ENCODE measurements around the gene PTPRN2.

PTPRN2 gene

DNA sequence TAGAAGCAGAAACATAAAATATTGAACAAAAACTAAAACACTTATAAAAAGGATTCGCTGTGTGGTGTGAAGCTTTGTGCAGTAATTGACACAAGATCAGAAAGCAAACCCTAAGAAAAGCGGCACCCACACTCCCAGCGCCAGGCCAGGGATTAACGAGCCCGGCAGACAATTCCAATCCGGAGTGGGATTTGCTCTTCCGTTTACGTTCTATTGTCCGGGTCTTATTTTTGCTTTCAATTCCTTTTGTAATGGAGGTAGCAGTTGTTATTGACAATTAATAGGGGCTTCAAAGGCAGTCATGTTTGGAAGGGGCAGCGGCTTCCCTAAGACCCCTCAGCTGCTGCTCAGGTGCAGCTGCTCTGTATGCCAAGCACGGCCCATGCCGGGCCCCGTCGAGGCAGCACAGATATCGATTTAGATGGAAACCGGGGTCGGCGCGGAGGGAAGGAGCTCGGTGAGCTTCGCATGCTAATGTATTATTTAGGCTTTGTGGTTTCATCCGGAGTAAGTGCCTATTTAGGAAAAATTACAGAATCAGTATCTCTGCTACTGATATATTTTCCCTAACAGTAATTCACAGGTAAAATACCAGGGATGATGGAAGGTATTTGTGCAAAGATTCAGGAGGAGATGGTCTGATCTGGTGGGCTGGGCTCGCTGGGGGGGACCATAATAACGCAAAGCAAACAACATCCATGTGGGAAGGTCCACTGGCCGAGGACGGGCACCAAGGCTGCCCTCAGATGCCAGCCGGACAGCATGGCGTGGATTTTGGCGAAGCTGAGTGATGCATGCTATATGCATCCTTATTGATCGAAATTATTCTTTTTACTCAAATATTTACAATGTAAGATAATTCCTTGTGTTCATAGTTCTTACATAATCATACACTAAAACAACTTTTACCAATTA lies 561.7 kb downstream of the PTPRN2 start:
- DNase-seq (ENCODE audit: extremely low read depth, low read depth), result no peak
- TF ChIP-seq, protein P1, sequence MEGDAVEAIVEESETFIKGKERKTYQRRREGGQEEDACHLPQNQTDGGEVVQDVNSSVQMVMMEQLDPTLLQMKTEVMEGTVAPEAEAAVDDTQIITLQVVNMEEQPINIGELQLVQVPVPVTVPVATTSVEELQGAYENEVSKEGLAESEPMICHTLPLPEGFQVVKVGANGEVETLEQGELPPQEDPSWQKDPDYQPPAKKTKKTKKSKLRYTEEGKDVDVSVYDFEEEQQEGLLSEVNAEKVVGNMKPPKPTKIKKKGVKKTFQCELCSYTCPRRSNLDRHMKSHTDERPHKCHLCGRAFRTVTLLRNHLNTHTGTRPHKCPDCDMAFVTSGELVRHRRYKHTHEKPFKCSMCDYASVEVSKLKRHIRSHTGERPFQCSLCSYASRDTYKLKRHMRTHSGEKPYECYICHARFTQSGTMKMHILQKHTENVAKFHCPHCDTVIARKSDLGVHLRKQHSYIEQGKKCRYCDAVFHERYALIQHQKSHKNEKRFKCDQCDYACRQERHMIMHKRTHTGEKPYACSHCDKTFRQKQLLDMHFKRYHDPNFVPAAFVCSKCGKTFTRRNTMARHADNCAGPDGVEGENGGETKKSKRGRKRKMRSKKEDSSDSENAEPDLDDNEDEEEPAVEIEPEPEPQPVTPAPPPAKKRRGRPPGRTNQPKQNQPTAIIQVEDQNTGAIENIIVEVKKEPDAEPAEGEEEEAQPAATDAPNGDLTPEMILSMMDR (IDR thresholded peaks at IDR 0.05; ENCODE audit: low read depth, low read length), result no peak

DNA sequence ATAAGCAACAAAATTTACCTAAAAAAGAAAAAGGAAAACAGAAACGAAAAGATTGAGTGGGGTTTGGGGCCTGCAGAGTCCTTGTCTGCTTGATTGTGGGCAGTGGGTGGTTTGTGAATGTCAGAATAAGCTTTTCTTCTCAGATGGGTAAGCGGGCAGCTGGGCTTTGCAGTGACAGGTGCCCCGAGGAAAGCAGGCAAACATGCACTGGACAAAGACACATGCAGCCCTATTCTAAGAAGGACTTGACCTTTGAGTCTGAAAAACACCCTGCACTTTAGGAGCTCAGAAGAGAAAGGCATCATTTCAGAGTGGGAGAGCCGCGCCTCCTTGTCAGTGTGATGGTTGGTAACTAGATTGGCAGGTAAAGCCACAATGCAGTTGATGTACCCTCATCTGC lies 562.7 kb downstream of the PTPRN2 start:
- no peak for DNase-seq (ENCODE audit: extremely low read depth, low read depth)
- TF ChIP-seq, protein P1 (IDR thresholded peaks at IDR 0.05; ENCODE audit: low read depth, low read length), result no peak

DNA sequence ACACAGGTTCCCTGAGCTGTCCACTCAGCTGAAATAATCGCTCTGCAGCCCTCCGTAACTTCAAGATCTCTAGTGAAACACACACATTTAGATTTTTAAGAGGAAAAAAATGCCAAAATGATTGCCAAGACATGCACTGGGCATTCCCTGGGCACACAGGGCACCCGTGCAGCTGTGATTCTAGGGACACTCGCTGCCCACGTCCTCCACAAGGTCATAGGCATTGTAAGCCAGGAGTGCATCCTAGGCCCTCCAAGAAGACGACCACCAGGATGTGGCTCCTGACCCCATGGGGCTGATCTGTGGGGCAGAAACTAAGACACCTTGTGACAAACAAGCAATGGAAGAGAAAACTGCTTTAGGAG lies 563.3 kb downstream of the PTPRN2 start:
- no peak for DNase-seq (ENCODE audit: extremely low read depth, low read depth)
- TF ChIP-seq, protein P1 (IDR thresholded peaks at IDR 0.05; ENCODE audit: low read depth, low read length), result no peak

DNA sequence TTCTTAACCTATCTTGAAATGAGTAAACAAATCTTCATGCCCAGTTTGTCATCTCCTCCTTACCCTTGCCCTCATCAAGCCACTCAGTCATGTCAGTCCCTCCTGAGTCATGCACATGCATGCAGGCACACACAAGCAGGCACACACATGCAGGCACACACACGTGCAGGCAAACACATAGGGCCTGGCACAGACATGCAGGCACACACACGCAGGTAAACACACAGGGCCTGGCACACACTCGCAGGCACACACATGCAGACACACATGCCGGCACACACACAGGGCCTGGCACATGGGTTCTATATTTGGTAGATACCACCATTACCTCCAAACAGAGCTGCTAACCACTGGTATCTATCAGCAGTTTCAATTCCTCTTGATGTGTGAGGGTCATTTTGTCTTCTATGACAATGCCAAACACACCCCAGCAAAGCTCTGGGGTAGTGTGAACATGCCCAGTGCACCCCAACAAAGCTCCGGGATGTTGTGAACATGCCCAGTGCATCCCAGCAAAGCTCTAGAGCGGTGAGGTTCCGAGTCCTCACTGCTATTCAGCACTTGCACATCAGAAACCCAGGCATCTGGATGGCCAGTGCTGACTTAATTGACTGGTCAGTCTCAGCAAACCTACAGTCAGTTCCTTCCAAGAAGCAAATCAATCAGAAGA lies 563.8 kb downstream of the PTPRN2 start:
- no peak for DNase-seq (ENCODE audit: extremely low read depth, low read depth)
- TF ChIP-seq, protein P1 (IDR thresholded peaks at IDR 0.05; ENCODE audit: low read depth, low read length), result no peak

DNA sequence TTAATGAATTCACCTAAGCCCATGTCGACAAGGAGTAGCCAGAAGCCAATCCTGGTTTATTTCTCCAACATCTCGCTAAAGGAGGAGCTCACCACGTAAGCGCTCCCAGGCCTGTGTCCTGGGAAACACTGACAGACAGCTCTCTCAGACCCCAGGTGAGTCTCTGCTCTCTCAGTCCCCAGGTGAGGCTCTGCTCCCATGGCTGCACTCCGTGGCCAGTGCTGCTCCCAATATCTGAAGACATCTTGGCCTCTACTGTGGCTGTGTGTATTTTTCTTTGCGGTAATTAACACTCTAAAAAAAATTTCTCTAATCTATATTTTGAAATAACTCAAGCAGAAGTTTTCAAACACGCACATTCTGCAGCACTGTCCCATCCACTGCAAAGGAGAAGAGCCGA lies 564.5 kb downstream of the PTPRN2 start:
- TF ChIP-seq, protein P1 (IDR thresholded peaks at IDR 0.05; ENCODE audit: low read depth, low read length), result no peak
- DNase-seq (ENCODE audit: extremely low read depth, low read depth), result no peak

DNA sequence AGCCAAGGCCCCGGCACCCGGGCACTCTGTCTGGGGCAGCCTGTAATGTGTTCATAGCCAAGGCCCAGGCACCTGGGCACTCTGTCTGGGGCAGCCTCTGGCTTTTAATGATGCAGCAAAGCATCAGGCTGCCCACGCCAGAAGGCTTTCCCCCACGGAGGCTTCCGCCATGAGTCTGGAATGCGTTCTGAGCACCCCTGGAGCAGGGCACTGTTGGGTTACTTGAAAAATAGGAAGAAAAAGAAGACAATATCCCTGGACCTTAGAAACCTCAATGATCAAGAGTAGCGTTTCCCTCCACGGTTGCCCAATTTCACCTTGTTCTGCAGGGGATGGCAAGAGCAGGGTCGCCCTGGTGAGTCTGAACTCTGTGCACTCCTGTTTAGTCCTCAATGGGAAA lies 565.0 kb downstream of the PTPRN2 start:
- DNase-seq (ENCODE audit: extremely low read depth, low read depth), result no peak
- TF ChIP-seq, protein P1 (IDR thresholded peaks at IDR 0.05; ENCODE audit: low read depth, low read length), result no peak

DNA sequence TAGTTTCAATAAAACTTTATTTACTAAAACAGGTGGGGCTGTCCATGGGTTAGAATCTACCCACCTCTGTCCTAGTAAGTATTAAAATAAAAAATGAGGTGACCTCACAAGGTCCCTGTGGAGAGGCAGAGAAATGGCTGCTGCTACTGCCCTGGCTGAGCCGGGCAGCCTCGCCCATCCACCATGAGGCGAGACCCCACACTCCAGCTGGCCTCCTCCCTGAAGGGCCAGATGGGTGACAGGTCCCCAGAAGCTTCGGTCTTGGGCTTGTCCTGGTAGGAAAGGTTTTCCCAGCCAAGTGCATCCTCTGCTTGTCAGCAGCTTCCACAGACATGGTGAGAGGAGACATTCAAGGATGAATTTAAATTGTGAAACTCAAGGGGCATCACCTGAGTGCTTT lies 565.8 kb downstream of the PTPRN2 start:
- TF ChIP-seq, protein P1 (IDR thresholded peaks at IDR 0.05; ENCODE audit: low read depth, low read length), result no peak
- no peak for DNase-seq (ENCODE audit: extremely low read depth, low read depth)

Measured in AG09319 (cell line).